NT2/D1 (cell line): ENCODE data around the gene ARHGEF4.

Experiments
- SUZ12 ChIP-seq: IDR thresholded peaks from 2 replicates; pipeline ENCODE4 v1.6.1; 2011; ENCODE audit not compliant: insufficient read length, insufficient read depth; ENCODE audit errors: extremely low read depth
- YY1 ChIP-seq: IDR thresholded peaks from 2 replicates; pipeline ENCODE4 v1.6.1; 2011; ENCODE audit not compliant: insufficient read length, insufficient read depth
- ZNF274 ChIP-seq: IDR thresholded peaks from 2 replicates; pipeline ENCODE4 v1.6.1; 2011; ENCODE audit warnings: mild to moderate bottlenecking, low read depth, low read length

DNA sequence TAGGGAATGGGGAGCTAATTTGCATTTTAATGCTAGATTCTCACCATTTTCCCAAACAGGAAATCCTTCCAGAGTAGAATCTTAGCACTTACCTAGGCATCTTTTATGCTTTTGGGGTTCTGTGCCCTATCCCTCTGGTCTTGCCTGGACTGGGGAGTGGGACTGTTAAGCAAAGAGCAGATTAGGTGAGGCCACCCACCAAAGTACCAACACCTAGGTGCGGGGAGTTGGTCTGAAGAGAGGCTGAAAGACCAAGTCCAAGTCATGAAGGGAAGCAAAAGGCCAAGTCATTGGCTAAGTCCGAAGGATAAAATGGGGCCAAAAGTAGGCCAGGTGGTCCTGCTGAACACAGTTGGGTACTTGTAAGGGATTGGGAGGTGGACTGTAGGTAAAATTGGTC lies 169.8 kb downstream of the ARHGEF4 start:
- TF ChIP-seq YY1 (no peak), ZNF274 (no peak), SUZ12 (no peak)
